RWPE1 (cell line): ENCODE measurements around the gene TRIM22.
"Not testable (repeated sequence)": the region's sequence is repeated elsewhere in the genome, so short reads cannot be mapped to it uniquely, and the experiment has no call there.

Experiments used
- CTCF ChIA-PET: fragments of 350-600 bp; sonication (Branson Sonifier 250); formaldehyde crosslinking; extraction: SDS; loops from one replicate; lab custom pipeline; 2021; lab: Yijun Ruan, JAX
- POLR2A ChIA-PET: fragments of 400-600 bp; formaldehyde crosslinking; extraction: SDS; loops from one replicate; lab custom pipeline; 2020; ENCODE audit warnings: antibody characterized with exemption; ENCODE audit not compliant: low non-redundant PET; lab: Yijun Ruan, JAX
- DNase-seq: peaks from one replicate; pipeline ENCODE4 v3.0.0; 2012; ENCODE audit warnings: low spot score
- H3K27ac ChIP-seq: fragments of 450-650 bp; 2 replicates; pipeline ENCODE4 v1.5.1; 2017
- CTCF ChIP-seq: fragments of 450-650 bp; conservative IDR thresholded peaks from 2 replicates; pipeline ENCODE4 v1.5.1; 2017; ENCODE audit warnings: low read depth, mild to moderate bottlenecking

The TRIM22 gene

GRCh38 chr11:5713695-5714094 lies 24.1 kb downstream of the TRIM22 start:
- no peak for DNase-seq
- no peak overlapping the region for H3K27ac ChIP-seq
- no peak for TF ChIP-seq CTCF
- ChIA-PET POLR2A (no interaction called here), CTCF (no interaction called here)

- CTCF ChIA-PET, DNase-seq, H3K27ac ChIP-seq, POLR2A ChIA-PET: not testable (repeated sequence)
Observed at GRCh38 chr11:5716518-5716917, 26.9 kb downstream of the TRIM22 start.

- ChIA-PET POLR2A (no interaction called here), CTCF (no interaction called here)
- DNase-seq = no peak
- no peak overlapping the region for H3K27ac ChIP-seq
- TF ChIP-seq CTCF = no peak
Observed at GRCh38 chr11:5719703-5720495, 30.3 kb downstream of the TRIM22 start.

- TF ChIP-seq CTCF = no peak
Observed at GRCh38 chr11:5722622-5723021, 33.0 kb downstream of the TRIM22 start.

GRCh38 chr11:5726351-5726750 lies 36.8 kb downstream of the TRIM22 start:
- DNase-seq = no peak
- no peak overlapping the region for H3K27ac ChIP-seq
- no peak for TF ChIP-seq CTCF
- ChIA-PET POLR2A (no interaction called here), CTCF (no interaction called here)

More at GRCh38 chr11:5722622-5723021, 33.0 kb downstream of the TRIM22 start:
- H3K27ac ChIP-seq = no peak overlapping the region
- ChIA-PET CTCF (no interaction called here), POLR2A (no interaction called here)
- no peak for DNase-seq

GRCh38 chr11:5727691-5728090 lies 38.1 kb downstream of the TRIM22 start:
- DNase-seq = no peak
- POLR2A ChIA-PET = interaction anchor here (0.6 kb wide), 1 partner anchor 9 kb away, joined by 3 read pairs; no protein-coding TSS in a partner anchor
- H3K27ac ChIP-seq = no peak overlapping the region
- CTCF ChIA-PET = no interaction called here
- TF ChIP-seq CTCF = no peak

GRCh38 chr11:5736396-5736795 lies 46.8 kb downstream of the TRIM22 start, which contains the start of gene OR56B1:
Gene OR56B1 (plus strand): TSS chr11:5736448. CDS start chr11:5736517, 69 bp downstream.
- ChIA-PET CTCF (interaction anchor here (0.6 kb wide), 1 partner anchor 1538 kb away, joined by 3 read pairs; no protein-coding TSS in a partner anchor), POLR2A (no interaction called here)
- TF ChIP-seq CTCF = no peak
- no peak within 1 kb of the TSS for H3K27ac ChIP-seq
- no peak for DNase-seq
